Stimulated activated CD4-positive, alpha-beta T cell treated with anti-CD3 and anti-CD28 coated beads, Interleukin-4, amount 100 ng/mL, for 4 hours (primary cell): ENCODE measurements around the gene PCDHGB7.
"Not testable (repeated sequence)": the region's sequence is repeated elsewhere in the genome, so short reads cannot be mapped to it uniquely, and the experiment has no call there.

Experiments
- DNase-seq, 2 experiments: peaks; one replicate each; pipeline ENCODE4 v3.0.0-alpha.2; 2020

Gene PCDHGB7

GRCh38 chr5:141430332-141431113, 13.0 kb downstream of the PCDHGB7 start, which contains the start of gene PCDHGA12:
Gene PCDHGA12, plus strand, starts transcription at chr5:141430507. Its CDS starts 253 bp downstream, at chr5:141430760.
- DNase-seq: peak in 1 of 2 experiments; percentile 23

GRCh38 chr5:141431286-141431685, 13.8 kb downstream of the PCDHGB7 start:
- no peak for DNase-seq

DNA sequence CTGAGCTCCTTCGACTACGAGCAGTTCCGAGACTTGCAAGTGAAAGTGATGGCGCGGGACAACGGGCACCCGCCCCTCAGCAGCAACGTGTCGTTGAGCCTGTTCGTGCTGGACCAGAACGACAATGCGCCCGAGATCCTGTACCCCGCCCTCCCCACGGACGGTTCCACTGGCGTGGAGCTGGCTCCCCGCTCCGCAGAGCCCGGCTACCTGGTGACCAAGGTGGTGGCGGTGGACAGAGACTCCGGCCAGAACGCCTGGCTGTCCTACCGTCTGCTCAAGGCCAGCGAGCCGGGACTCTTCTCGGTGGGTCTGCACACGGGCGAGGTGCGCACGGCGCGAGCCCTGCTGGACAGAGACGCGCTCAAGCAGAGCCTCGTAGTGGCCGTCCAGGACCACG, 14.8 kb downstream of the PCDHGB7 start:
- DNase-seq: not testable (repeated sequence)

GRCh38 chr5:141432726-141433125, 15.2 kb downstream of the PCDHGB7 start:
- DNase-seq: not testable (repeated sequence)

DNA sequence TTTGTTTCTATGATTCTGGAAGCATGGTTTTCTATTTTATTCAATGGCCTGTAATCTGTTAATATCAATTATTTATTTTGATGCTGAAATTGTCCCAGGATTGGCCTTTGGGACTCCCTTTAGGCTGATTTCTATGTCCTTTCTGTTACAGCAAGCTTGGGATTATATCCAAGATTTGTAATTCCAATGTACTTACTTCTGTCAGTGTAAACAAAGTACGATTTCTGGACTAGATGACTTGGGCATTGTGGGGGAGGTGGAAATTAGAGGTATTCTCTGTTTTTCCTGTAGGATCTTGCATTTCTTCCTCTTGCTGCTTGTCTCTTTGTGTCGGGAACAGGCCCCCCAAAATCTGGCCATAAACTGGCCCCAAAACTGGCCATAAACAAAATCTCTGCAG, 16.5 kb downstream of the PCDHGB7 start:
- DNase-seq: no peak

GRCh38 chr5:141437221-141437620, 19.7 kb downstream of the PCDHGB7 start:
- no peak for DNase-seq

DNA sequence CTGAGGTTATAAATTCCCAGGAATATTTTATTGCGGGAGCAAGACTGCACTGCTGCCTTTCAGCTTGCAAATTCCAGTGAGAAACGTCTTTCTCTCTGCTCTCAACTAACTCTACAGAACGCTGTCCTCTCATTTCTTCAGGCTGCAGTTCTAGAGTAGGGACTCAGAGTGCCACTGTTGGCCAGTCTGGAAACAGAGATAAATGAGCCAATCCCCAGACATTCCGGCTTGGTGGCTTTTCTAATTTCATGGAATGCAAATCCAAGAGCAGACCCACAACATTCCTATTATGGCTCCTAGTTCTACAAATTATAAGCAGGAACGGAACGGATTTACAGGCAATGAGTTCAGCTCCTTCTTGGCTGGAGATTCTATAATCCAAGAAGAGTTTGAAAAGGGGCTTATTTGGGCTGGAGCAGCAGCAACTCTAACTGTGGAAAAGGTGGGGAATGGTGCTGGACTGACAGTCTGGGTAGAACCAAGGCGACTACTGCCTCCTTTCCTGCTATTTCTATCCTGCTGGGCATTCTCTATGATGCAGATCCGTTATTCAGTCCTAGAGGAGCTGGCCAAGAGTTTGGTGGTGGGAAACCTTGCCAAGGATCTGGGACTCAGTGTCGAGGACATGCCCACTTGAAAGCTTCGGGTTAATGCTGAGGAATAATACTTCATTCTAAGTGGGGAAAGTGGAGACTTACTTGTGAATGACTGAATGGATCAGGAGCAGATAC, 22.1 kb downstream of the PCDHGB7 start:
- no peak for DNase-seq

DNA sequence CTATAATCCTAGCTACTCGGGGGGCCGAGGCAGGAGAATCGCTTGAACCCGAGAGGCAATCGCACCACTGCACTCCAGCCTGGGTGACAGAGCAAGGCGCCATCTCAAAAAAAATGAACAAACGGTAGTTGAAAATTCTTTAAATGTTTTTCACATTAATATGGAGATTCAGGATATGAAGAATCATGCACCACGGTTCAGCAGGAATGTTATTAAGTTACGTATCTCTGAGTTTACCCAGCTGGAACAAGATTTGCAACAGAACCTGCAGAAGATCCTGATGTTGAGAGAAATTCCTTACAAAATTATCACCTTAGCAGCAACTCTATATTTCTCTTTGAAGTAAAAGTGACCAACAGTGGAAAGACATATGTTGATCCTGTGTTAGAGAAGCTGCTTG, 22.9 kb downstream of the PCDHGB7 start:
- DNase-seq: no peak

- no peak for DNase-seq
These were observed 24.2 kb downstream of the PCDHGB7 start for GRCh38 chr5:141441571-141442170.

DNA sequence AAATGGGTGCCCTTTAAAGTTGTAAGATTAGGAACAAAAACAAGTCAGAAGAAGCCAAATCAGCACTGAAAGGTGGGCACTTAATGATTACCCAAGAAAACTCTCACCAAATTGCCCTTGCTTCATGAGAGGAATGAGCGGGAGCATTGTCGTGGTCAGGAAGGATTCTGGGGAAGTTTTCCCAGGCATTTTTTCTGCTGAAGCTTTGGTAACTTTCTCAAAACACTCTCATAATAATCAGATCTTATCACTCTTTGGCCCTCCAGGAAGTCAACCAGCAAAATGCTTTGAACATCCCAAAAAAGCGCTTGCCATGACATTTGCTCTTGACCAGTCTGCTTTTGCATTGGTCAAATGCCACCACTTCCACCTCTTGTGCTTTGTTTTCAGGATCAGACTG, 47.9 kb downstream of the PCDHGB7 start:
- DNase-seq: no peak
